HG02973 (cell line): Measurements from ENCODE around the gene ASAP3.

Experiments
- ATAC-seq: cut with Tn5 transposase; IDR thresholded peaks from one replicate; pipeline ENCODE4 v1.9.1; 2021; ENCODE audit warnings: moderate library complexity; ENCODE audit not compliant: unreplicated experiment

Gene ASAP3

DNA sequence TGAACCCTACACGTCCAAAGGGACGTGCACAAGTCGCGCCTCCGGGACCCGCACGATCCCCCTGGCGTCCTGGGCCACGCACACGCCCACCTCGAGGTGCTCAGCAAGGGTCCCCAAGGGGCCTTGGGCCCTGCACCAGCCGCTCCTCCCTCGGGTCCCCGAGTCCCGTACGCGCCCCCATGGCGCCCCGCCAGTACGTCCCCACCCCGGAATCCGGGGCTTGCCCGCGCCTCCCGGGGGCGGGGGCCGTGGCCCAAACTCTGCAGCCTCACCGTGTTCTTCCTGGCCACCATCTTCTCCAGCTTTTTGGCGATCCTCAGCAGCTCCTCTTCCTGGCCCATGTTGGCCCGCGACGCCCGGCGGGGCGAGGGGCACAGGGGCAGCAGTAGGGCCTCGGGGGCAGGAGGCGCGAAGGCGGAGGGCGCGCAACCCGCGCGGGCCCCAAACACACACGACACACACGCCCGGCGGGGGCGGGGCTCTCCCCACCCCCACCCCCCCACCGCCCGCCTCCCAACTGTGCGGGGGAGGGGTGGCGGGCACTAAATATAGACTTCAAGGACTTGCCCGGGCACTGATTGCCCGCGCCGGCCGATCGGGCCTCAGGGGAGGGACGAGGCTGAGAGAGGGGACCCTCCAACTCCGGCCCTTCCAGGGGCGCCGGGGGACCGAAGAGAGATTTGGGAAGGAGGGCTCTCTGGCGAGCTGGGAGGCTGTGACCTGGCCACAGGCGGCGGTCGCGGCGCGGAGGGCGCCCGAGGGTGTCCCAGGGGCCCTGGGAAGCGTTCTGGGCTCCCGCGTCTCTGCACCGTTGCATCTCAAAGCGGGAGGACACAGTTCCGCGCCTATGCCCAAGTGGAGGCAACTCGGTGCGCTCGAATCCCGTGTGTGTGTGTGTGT, 59.4 kb downstream of the ASAP3 start, which contains the start of gene TCEA3:
TSS of gene TCEA3 (minus strand) at position 456 of the 900 bp plus-strand sequence. CDS start at position 341, 115 bp downstream.
- no peak for ATAC-seq

DNA sequence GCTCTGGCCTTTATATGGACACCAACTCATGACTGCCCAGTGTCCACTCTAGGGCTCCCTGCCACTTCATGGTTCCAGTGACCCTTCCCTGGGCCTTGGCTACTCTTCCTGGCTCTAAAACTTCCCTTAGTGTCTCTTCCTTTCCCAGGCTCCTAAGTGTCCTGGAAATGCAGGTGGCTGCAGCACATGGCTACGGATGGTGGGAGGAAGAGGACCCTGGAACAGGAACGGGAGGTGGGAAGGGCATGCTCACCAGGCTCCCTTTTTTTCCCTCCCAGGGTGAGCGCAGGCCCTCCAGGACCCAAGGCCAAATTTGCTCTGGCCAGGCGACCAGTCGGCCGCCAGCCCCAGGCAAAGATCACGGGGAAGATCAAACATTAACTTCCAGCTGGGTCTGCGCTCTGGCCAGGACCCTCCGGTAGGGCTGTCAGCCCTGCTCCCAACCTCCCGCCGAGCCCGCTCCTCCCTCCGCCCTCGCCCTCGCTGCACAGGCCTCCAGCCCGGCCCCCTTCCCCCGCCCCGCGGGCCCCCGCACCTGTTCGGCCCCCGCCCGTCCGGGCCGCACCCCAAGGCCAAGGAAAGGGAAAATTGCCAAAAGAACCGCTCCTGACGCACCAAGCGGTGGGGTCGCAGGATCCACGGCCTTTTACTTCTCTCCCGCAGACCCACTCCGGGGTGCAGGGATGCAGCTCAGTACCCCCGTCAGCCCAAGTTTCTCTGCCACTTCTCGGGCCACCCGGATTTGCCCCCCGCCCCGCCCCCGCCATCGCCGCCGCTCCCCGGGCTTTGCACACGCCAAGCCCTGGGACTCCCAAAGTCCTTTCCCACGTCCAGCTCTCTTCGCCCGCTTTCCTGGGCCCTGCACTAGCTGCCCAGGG, 60.3 kb downstream of the ASAP3 start:
- ATAC-seq = no peak

DNA sequence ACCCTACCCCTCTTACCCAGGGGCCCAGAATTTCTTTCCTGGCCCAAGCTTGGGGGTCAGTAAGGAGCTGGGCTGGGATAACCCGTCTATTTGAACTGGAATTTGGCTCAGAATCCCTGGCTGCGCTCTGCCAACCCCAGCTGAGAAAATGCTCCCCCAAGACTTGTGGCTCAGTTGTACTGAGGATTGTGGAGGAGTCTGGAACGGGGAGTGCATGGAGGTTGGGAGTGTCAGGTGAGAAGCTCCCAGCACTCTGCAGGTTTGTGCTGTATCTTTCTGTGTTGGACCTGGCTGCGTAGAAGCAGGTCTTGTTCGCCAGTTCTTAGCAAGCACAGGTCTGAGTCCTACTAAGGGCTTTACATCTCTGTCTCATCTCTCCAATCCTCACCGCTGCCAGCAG, 61.0 kb downstream of the ASAP3 start:
- ATAC-seq = no peak

DNA sequence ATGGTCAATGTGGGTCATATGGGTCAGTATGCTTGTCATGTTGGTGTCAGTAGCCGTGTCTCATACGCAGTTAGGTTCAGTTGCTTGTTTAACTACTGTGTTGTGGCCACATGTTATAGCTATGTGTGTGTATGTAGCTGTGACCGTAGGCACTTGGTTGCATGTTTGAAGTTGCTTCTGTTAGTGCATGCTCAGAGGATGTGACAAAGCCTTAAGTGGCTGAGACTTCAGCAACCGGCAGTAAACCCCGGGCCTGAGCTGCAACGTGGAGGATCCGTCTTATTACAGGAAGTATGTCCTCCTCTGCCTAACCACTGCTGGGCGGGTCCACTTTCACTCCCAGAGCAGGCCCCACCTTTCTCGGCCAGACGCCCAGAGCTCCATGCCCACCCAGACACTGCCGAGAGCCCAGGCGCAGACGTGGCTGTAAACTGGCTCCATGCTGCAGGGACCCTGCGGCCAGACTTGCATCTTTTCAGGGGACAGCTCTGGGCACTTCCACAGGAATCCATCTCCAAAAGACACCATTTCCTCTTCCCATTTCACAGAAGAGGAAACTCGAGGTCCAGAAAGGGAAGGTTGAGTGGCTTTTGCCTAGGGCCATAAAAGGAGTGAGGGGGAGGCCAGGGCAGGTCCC, 61.6 kb downstream of the ASAP3 start:
- no peak for ATAC-seq

DNA sequence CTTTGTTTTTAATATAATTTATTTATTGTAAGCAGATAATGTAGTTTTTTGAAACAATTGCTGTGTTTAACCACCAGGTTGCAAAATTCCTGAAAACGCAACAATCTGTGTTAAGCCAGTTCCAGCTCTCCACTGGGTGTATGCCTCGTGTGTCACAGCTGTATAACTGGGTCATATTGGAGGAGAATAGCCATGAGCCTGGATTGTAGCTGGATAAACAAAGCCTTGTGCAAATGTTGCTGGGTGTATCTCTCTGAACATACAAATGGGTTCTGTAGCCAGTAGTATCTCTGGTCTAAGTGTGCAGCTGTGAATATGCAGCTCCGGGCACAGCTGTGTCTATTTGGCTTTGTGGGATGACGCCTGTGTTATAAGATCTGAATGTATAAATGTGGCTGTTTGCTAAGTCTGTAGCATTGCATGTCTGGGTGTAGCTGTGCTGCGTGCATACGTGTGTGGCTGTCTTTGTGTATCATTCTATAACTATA, 62.2 kb downstream of the ASAP3 start:
- no peak for ATAC-seq

DNA sequence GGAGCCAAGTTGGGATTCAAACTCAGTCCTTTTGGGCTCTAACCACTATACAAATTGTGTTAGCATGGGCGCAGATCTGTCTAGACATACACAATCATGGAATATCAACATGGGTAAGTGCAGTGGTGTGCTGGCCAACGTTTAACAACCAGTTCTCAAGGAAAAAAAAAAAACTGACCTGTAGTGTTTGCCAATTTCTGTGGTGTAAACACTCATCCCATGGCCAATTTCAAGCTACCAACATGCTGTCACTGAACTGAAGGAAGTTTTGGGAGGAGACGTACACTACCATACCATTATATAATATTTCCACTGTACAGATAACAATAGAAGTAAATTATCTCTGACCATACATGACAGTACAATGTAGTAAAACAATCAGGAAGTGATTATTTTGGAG, 62.6 kb downstream of the ASAP3 start:
- ATAC-seq = no peak

DNA sequence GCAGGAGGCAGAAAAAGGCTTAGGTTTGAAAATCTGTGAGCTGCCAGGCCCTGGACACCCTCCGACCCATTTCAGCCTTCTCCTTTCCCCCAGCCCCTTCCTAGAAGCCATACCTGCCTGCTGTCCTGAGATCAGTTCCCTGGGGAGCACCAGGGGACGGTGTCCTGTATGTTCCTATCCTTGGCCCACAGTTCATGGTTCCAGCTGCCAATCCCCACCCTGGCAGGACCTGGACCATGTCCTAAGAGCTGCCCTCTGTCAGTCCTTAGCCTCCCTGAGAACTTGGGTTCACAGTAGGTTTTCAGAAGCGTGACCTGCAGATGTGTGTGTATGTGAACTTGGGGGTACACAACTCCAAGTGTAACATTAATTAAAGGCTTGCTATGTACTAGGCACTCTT, 63.2 kb downstream of the ASAP3 start:
- ATAC-seq = no peak

DNA sequence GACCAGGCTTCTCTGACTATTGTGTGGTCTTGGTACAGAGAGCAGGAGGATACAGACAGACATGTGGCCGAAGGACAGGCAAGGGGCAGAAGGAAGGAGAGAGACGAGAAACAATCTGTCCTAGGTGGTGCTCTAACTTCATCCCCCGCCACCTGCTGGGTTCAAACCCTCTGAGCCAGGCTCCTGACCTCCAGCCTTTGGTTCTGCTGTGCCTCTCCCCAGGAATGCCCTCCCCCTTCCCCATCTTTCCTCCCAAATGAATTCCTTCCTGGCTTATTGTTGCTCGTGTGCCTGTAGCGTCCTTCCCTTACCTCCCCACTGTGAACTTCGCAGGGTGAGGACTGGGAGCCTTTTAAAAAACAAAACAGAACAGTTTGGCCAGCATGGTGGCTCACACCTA, 64.8 kb downstream of the ASAP3 start:
- ATAC-seq = no peak

DNA sequence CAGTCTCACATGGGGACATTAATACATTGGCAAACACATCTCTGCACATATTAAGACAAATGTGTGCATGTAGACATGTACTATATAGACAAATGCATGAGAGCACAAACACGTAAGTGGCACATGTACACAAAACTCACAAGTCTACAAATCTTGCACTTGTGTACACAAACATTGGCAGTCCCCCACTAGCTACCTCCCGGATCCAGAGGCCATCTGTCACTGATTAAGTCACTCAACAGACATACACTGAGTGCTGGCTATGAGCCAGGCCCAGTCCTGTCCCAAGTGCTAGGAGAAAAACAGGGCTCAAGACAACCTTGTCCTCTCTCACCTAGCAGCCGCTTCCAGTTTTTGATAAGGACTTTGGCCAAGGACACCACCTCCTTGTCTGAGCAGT, 66.4 kb downstream of the ASAP3 start:
- no peak for ATAC-seq

DNA sequence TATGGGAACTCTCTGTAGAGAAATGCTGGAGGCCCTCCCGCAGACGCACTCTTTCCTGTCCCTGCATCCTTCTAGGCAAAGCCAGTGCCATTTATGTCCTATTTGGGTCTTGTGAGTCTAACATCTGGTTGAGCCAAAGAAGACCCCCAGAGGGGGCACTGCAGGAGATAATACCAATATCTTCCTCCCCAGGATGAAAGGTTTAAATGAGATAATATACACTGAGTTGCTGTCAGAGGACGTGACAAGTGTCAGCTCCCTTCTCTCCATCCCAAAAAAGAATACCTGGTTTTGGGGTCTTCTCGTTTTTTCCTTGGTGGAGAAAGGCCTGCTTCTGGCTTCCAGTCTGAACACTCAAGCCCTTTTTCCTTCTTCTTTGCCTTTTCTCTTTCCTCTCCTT, 67.0 kb downstream of the ASAP3 start:
- ATAC-seq = no peak

DNA sequence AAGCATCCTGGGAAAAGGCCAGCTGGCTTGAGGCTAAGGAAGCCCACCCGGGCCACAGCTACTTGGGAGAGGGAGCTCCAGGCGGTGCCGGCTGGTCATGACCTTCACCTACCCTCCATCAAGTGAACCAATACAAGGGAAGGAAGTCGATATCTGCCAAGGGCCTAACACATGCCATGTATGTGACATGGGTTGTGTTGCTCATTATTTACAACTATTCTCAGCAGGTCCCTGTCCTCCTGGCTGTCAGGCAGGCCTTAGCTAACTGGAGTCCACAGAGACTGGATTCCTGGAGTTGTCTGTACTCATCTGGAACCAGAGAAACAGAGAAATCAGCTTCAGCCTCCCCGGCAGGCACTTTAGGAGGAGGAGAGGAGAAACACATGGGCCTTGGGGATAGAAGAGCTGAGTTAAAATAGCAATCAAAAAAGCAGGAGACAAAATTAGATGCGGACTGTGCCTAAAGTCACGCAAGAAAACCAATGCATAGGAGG, 75.1 kb downstream of the ASAP3 start:
- ATAC-seq = no peak

DNA sequence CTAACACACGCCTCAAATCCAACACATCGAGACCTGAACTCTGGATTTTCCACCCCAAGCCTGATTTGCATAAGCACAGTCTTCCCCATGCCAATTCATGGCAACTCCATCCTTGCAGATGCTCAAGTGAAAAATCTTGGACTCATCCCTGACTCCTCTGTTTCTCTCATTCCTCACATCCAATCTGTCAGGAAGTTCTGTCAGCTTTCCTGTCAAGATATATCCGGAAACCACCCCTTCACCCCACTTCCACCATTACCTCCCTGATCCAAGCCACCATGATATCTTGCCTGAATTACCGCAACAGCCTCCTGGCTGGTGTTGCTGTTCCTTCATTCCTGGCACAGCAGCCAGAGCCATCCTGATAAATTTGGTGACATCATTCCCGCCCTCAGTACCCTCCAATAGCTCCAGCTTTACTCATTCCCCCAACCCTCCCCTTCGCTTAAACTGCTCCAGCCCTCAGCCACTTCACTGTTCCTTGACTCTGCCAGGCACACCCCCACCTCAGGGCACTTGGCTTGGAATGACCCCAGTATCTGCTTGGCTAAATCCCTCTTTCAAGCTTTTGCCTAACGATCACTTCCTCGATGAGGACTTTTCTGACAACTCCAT, 76.9 kb downstream of the ASAP3 start:
- no peak for ATAC-seq

DNA sequence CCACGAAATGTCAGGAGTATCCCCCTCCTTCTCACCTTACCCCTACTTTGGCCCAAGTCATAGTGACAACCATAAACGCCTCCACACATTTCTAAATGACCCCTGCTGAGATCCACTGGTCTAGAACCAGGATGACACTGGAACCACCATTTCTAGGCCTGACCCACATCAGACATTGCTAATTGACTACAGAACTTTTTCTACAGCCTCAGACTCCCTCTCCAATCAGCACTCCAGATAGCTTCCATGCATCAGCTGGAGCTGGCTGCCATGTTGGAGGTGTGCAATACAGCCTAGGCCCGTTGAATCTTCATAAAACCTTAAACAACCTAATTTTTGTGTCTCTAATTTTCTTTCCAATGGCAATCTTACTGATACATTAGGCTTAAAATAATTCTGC, 78.0 kb downstream of the ASAP3 start:
- no peak for ATAC-seq

DNA sequence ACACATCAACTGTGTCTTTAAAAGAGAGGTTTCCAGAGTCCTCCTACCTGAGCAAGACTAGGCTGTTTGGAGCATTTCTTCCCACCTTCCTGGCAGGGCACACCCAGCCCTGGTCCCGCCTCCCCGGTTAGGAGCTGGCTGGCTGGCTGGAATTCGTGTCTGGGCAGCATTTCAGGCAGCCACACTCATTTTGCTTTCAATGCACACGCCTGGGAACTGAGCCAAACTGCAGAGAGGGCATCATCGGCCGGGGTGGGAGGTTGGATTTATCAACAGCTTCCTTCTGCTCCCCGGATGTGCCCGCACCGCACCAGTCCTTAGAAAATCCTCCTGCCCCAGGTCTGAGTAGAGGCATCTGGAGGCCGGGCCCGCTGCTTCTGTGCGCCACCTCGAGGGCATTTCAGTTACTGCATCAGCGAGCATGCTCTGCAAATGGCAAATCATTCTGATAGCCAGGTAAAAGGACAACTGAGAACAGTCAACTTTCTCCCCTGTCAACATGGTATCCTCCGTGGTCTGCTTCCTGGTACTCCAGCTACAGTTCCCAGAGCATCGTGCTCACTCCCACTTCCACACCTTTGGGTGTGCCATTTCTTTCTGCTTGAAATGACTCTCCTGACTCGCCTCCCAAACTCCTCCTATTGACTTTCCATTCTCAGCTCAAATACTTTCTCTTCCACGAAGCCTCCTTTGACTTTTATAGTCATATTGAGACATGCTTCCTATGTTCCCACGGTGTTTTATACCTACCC, 80.1 kb downstream of the ASAP3 start:
- ATAC-seq = no peak

DNA sequence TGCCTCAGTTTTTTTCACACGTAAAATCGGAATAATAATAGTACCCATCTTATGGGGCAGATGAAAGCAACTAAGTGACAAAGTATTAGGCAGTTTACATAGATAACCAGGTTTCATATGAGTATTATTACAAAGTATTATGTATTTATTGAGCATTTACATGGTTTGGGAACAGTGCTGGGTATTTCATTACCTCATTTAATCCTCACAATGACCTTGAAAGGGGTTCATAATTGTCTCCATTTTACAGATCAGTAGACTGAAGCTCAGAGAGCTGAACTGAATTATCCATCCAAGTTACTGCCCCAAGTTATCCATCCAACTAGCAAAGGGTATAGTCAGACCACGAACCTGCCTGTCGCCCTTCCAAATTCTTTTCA, 80.6 kb downstream of the ASAP3 start:
- no peak for ATAC-seq

DNA sequence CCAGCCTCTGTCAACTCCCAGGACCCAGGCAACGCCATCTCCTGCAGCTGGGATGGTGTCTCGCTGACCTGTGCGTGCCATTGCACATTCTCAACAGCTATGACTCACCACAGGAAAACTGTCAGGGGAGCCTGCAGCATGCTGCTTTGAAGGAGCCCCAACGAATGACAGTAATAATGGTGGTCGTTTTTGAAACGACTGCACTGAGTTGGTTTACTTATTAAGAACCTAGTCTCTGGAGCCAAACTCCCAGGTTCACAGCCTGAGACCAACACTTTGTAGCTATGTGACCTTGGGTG, 81.0 kb downstream of the ASAP3 start:
- ATAC-seq = no peak

DNA sequence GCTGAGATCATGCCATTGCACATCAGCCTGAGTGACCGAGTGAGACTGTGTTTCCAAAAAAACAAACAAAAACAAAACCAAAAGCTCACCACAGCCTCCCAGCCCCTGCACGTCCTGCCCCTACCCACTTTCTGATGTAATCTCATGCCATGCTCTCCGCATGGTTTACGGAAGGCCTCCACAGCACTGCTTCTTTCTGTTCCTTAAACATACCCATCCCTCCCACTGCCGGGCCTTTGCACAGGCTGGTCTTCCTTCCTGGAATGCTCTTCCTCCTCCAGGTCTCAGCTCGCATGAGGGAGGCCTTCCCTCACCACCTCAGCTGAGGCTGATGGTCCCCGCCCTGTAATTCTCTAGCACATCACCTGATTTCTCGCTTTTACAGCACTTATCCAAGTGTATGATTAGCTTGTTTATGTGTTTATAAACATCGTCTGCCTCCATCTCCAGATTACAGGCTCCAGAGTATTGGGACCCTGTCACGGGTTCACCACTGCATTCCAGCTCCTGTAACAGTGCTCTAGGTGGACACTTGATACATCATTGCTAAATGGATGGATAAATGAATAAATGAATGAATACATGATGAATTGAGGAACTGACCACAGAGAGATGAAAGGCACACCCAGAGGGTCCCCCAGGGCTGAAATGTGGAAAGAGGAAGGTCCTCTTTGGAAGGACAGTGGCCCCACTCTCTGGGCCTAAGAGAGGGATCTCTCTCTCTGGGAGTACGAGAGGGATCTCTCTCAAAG, 81.5 kb downstream of the ASAP3 start:
- ATAC-seq = no peak

DNA sequence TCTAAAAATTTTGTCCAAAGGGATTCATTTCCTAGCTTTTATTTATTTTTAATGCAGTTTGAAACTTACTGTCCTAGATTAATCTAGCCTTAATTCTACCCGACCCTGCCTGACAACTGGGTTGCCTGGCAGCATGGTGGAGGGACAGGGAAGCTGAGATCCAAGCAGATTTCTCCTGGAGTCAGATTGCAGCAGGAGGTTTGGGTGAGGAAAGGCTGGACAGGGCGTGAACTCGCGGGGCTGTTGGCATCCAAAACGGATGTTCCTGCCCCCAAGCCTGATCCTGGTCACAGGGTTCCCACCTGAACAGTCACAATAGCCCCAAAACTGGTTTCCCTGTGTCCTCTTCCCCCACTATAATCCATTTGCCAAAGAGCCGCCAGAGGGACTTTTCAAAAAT, 82.7 kb downstream of the ASAP3 start:
- ATAC-seq = no peak

DNA sequence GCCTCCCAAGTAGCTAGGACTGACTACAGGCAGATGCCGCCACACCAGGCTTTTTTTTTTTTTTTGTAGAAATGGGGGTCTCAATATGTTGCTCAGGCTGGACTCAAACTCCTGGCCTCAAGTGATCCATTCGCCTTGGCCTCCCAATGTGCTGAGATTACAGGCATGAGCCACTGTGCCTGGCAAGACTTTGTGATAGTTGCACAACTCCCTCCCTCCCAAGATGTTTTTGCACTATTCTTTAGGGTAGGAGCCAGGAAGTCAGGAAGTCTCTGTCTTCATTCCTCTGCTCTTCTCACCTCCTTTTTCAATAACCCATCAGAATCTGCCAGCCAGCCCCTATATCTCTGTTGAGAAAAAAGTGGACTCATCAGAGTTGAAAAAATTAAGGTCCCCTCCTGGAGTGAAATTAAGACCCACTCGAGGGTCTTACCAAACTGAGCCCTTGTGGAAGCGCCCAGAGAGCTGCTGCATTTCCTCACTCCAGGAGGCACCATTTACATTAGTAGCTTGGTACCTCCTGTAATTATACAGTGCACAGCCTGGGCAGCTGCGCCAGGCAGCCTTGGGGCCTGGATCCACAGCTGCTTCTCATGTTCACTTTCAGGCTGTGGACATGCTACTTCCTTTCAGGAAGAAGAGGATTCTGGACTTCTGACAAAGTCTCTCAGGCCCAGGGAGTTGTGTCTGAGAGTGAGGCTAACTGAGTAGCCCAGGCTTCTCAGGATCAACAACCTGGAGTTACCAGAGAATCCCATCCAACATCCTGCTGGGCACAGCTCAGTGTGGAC, 83.5 kb downstream of the ASAP3 start:
- ATAC-seq = no peak
